ENCODE data around the gene CRYBB2.
"Not testable (repeated sequence)": the region's sequence is repeated elsewhere in the genome, so short reads cannot be mapped to it uniquely, and the experiment has no call there.

The CRYBB2 gene, protein sequence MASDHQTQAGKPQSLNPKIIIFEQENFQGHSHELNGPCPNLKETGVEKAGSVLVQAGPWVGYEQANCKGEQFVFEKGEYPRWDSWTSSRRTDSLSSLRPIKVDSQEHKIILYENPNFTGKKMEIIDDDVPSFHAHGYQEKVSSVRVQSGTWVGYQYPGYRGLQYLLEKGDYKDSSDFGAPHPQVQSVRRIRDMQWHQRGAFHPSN

DNA sequence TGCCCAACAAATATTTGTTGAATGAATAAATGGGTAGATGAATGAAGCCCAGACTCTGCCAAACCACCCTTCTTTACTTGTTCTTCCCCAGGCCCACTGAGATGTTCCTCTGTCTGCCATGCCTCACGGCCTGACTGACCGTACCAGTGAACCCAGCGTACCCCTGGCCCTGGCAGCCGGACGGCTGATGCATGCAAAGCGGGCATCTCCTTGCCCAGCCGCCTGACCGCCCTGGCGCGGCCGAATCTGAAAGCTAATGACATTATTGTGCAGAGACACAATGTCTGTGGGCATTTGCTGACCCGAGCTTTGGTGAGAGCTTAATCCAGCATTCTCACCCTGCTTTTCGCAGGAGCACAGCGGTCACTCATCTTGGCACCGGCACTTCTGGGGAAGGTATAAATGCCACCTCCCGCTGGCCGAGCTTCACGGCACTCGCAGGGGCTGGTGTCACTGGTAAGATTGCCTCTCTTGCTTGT, at the start of gene CRYBB2:
Gene CRYBB2, plus strand, starts transcription at position 429 of the 479 bp plus-strand sequence. CDS start 1,791 bp downstream, outside the sequence.
- DNase-seq: no peak

DNA sequence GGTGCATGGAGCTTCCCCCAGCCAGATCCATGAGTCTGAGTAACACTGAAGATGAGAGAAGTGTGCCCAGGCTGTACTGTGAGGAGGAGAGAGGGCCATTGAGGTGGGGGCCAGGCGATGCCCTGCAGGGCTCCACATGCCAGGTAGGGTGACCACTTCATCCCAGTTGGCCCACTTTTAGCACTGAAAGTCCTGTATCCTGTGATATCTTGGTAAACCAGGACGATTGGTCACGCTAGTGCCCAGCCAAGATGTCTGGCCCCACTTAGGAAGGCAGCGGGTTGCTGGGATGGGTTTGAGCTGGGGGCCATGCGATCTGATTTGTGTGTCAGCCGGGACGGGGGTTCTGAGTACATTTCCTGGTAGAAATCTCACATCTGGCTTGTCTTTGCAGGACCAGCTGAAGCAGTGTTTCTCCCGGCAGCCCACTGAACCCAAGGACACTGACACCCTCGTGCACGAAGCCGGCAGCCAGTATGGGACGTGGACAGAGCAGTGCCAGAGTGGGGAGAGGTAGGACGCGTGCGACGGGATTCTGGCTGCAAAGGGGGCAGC, 48.9 kb upstream of the CRYBB2 start:
- no peak for DNase-seq

DNA sequence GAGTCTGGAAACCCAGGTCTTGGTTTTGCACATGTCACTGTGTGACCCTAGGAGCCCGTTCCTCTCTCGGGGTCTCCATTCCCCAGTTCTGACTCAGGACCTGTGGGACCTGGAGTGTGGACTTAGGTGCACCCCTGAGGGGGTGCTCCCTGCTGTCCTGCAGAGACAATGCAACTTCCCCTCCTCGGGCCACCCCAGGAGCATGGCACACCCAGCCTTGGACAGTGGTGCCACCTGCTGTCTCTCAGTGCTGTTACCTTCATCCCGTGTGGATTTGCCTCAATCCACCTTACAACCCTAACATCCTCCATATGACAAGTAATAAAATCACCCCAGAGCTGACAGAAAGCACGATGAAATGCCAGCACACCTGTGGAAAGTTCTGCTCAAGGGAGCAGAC, 47.3 kb upstream of the CRYBB2 start:
- DNase-seq: no peak

DNA sequence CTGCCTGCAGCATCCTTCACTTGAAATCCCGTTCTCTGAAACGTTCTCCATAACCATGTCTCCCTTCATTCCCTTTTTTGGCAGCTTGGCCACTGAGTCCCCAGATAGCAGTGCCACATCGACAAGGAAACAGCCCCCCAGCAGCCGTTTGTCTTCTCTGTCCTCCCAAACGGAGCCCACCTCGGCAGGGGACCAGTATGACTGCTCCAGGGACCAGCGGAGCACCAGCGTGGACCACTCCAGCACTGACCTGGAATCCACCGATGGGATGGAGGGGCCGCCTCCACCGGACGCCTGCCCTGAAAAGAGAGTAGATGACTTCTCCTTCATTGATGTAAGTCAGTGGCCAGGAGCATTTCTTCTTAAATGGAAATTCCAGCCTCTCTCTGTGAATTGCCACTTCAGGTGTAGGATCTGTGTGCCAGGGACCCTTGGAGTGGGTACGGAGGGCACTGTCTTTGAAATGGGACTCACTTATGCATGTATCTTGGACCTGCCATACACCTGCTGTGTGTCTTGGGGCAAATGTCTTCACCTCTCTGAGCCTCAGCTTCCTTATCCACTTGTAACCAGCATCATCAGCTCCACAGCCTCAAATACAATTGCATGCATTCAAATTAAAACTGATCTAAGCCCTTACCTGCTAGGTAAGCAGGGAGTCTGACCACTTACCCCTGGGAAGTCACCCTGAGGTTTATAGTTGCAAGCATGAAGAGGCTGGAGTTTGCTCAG, 45.1 kb upstream of the CRYBB2 start:
- DNase-seq: no peak

DNA sequence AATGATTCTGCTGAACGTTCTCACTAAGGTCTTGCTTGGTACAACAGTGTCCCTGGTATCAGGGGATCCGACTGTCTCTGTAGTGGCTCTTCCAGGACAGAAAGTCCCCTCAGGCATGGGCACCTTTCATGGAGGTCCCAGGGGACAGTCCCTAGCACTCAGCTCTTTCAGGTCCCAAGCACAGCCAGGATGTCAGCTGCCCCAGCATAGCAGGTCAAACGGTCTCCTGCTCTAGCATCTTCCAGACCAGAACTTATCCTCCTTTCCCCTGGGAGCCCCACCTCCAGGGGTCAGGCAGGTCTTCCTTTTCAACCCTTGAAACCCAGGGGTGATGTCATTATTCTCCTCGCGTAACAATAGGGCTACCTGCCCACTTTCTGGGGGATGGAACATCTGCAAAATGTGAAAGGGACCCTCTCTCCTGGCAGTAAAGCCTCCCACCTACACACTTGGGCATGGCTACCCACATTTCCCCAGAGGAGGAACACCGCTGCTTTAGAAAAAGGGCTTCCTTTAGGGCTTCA, 44.5 kb upstream of the CRYBB2 start:
- DNase-seq: no peak

DNA sequence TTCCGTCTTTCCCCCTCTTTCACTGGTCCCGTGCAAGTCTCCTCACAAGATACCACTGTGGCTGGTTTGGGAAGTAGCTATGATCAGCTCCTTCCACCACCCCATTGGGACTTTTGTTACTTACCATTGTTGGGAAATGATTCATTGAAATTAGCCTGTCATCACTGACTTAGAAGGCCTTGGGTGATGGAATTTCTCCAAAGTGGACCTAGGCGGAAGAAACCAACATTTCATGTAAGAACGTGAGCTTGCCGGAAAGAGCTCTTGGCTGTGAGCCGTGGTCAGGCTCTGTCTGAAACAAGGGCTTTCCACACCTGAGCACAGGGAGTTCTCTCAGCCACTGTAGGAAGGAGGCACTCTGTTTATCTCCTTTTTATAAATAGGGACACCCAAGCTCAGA, 43.3 kb upstream of the CRYBB2 start:
- no peak for DNase-seq

DNA sequence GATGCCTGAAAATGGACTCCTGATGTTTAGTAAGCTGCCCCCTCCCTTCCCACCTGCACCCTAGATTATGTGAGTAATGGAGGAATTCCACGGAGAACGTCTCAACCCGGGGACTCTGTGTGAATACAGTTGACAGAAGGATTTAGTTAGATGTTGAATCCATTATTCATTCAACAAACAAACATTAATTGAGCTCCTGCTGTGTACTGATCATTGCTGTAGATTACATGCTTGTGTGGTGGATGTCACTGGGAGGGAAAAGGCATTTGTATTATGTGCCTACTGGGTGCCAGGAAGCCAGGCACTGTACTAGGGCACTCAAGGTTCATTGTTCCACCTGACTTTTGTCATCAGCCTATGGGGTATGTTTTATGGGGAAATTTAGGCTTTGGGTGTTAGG, 42.6 kb upstream of the CRYBB2 start:
- DNase-seq: no peak

DNA sequence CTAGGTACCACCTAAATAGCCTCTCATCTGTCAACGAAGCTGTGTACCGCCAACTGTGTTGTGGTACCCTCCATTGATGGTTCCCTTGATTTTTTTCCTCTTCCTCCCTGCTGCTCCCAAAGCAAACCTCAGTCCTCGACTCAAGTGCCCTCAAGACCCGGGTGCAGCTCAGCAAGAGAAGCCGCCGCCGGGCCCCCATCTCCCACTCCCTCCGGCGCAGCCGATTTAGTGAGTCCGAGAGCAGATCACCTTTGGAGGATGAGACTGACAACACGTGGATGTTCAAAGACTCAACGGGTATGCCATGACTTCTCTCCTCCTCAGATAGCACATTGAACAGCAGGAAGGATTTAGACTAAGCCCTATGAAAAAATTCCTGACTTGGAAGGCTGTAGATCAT, 42.2 kb upstream of the CRYBB2 start:
- DNase-seq: no peak

DNA sequence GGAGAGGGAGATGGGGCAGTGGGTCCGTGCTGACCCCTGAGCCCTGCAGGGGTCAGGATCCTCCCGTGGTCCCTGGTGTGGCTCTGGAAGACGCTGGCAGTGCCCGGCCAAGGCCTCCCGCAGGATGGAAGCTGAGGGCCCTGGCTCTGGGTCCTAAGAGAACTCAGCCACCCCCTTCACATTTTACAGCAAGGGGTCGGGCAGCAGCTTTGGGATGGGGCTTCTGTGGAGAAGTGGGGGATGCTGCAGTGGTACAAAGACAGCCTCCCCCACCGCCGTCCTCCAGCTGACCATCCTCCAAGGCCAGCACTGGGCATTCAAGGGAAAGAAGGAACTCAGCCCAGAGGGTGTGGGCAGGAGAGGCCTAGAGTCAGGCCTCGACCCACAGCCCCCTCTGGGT, 41.5 kb upstream of the CRYBB2 start:
- DNase-seq: no peak

DNA sequence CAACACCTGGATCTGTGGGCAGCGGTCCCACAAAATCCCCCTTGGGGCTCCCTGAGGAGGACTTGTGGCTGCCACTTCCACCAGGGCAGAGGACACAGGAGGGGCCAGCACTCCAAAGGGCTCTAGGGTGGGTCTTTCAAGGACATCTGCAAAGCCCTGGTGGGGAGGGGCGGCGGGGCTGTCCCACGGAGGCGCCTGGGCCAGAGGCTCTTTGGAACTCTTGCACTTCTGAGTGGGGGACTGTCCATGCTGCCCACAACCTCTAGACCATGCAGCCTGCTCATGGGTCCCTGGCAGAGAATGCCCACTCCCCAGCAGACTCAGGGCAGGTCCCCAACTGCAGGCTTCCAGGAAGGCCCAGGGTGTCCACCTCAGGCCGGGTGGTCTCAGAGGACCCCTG, 41.1 kb upstream of the CRYBB2 start:
- DNase-seq: not testable (repeated sequence)

DNA sequence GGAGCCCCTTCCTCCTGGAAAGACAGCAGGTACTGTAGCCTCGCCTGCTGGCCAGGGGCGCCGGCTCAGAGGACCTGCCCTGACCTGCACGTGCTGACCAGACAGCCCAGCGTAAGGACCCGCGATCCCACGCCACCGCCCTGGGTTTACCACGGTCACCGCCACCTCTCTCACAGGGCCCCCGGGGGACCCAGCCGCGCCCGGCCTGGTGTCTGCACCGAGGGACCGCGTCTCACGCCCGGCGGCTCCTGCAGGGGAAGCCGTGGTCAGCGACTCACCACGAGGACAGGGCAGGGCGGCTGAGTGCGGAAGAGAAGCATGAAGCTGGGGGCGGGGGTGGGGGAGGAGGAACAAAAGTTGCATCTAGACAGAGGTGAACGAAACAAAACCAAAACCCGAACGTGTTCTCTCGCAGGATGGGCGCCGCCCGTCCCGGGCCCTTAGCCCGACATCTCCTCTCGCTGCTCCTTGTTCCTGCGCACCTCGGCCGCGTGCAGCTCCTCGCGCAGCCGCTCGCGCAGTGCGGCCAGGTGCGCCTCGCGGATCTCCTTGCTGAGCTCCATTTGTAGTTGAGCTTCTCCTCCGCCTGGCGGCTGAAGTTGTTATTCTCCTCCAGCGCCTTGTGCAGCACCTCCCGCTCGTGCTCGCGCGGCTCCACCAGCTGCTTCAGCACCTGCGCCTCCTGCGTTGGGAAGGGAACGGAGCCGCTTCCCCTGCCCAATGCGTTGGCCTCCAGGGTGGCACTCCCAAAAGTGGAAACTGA, 40.4 kb upstream of the CRYBB2 start:
- not testable (repeated sequence) for DNase-seq

DNA sequence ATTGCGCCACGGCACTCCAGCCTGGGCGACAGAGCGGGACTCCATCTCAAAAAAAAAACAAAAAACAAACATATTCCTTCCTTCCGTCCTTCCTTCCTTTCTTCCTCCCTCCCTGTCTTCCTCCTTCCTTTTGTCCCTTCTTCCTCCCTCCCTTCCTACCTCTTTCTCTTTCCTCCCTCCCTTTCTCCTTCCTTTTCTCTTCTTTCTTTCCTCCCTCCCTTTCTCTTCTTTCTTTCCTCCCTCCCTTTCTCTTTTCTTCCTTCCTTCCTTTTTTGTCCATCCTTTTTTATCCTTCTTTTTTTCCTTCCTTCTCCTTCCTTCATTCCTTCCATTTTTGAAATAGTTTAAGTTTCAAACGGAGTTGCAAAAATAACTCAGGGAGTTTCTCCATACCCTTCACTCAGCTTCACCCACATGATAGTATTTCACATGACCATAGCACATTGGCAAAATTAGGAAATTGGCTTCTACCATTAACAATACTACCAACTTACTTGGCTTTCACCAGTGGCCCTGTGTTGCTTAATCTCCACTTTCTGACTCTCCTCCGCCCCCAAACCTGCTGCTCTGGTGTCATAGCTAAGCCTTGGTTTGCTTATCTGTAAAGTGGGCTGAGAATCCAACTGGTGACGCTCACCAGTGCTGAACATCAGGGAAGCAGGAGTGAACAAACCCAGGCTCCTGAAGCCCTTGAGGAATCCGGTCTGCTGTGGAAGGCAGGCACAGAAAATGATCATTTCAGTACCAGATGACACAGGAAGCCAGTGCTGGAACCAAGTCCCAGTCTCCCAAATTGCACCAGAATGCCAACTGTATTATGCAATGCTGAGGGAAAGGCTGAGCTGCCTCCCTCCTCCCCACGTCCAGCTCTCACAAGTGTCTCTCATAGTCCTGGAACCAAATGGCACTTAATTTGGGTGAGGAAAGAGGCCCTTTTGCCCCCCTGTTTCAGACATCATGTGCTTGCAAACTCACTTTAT, 37.0 kb upstream of the CRYBB2 start:
- no peak for DNase-seq

DNA sequence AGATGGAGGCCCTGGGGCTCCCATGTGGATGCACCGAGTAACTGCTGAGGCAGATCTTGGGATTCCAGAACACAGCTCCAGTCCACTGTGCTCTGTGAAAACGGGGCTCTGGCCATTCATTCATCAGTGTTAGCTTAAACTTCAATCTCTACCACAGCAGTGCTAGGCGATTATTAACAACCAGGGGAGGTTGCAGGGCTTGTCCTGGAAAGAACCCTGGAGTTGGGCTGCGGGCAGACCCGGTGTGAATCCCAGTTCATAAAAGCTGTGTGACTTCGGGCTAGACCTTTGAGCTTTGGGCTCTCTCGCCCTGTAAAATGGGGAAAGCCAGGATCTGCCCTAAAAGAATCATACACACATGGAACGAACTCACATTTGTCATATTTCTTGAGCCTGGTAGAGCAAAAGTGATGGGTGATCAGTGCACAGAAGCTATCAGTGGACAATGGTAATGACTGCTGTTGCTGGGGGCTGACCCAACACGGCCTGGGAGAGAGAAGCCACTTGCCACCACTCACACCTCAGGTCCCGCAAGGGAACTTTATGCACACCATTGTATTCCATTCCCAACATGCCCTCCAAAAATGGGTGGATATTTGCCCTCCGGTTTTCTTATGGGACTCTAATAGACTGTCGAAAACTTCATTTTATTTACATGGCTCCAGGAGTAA, 35.4 kb upstream of the CRYBB2 start:
- no peak for DNase-seq

DNA sequence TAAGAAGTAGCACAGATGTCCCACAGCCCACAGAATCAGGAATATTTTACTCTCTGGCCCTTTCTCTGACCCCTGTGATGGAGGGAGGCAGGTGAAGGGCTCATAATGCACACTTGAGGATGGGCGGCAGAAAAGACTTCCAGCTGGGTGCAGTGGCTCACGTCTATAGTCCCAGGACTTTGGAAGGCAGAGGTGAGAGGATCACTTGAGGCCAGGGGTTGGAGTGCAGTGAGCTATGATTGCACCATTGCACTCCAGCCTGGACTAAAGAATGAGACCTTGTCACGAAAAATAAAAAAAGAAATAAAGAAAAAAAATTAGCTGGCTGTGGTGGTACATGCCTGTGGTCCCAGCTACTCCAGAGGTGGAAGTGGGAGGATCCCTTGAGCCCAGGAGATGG, 33.3 kb upstream of the CRYBB2 start:
- DNase-seq: no peak

DNA sequence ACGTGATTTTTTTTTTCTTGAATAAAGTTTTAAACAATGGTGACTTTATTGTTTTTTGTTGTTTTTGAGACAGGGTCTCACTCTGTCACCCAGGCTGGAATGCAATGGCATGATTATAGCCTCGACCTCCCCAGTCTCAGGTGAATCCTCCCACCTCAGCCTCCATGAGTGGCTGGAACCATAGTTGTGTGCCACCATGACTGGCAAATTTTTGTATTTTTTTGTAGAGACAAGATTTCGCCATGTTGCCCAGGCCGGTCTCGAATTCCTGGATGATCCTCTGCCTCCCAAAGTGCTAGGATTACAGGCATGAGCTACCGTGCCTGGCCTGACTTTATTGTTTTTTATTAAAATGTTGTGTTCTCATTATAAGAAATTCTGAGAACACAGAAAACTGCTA, 32.0 kb upstream of the CRYBB2 start:
- DNase-seq: no peak

DNA sequence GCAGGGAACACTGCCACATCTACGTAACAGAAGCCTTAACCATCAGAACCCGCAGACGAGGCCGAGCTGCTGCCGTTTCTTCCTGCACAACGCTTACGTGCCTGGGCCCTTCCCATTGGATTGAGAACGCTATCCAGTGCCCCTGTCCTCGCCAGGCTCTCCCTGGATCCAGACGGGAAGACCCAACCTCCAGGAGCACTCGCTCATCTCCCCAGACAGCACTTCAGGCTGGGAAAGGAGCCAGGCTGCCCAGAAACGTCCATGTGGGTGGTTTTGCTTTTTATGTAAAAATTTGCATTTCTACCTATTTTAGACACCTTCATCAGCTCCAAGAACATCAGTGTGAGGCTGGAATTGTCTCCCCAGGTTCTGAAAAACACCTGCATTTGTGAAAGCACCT, 27.0 kb upstream of the CRYBB2 start:
- DNase-seq: no peak

DNA sequence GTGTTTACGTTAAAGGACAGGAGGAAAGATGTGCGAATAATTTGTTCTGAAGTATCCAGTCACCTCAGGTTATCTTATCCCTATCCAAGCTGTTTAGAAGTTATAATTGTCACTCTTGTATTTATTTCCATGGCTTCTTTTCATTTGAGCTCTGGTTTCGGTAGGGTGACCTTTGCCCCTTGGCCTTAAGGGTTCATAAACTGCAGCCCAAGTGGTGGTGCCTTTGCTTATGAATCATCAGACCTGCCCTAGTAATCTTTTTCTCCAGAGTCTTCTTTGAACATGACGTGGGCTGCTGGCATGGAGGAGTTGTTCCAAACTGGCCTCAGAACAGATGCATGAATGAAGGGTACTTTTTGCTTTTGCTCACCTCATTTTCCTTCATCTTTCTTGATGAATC, 26.3 kb upstream of the CRYBB2 start:
- DNase-seq: no peak

DNA sequence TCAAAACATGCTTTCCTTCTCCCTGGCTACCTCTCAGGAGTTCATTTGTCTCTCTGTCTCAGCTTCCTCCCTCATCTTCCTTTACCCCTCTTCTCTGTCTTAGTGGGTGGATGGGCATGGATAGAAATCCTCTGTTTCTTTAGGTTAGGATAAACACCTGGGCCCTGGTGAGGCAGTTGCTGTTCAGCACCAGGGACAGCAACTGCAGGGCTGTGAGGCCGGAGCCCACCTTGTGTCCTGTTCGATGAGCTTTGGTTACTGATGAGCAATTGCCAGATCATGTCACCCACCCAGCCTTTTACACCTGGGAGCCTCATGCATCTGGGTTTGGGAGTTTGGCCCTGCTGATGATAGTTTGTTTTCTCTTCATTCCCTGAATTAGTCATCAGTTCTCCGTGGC, 25.9 kb upstream of the CRYBB2 start:
- no peak for DNase-seq

DNA sequence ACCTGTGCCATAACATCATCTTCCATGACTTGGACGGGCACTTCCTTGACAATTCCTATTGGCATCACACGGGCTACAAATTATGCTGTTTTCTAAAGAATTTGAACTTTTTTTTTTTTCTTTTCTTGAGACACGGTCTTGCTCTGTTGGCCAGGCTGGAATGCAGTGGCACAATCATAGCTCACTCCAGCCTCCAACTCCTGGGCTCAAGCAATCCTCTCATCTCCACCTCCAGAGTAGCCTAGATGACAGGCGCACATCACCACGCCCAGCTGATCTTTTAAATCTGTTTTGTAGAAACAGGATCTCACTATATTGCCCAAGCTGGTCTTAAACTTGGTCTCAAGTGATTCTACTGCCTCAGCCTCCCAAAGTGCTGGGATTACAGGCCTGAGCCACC, 23.1 kb upstream of the CRYBB2 start:
- no peak for DNase-seq

DNA sequence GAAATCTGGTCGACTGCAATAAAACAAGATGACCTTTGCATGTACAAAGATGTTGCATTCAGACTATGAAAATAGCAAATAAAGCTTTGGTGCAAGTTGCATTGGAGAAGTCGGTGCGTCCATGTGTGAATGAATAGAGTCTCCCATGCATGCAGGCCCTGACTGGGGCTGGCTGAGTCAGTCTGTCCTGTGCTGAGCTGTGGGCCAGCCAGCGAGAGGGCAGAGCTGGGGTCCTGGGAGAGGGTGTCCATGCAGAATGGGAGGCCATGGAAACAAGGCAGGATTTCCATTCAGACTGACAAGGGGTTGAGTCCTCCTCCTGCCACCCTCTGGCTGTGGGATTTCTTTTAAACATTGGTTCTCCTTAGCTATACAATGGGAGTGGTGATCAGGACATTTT, 22.1 kb upstream of the CRYBB2 start:
- no peak for DNase-seq

DNA sequence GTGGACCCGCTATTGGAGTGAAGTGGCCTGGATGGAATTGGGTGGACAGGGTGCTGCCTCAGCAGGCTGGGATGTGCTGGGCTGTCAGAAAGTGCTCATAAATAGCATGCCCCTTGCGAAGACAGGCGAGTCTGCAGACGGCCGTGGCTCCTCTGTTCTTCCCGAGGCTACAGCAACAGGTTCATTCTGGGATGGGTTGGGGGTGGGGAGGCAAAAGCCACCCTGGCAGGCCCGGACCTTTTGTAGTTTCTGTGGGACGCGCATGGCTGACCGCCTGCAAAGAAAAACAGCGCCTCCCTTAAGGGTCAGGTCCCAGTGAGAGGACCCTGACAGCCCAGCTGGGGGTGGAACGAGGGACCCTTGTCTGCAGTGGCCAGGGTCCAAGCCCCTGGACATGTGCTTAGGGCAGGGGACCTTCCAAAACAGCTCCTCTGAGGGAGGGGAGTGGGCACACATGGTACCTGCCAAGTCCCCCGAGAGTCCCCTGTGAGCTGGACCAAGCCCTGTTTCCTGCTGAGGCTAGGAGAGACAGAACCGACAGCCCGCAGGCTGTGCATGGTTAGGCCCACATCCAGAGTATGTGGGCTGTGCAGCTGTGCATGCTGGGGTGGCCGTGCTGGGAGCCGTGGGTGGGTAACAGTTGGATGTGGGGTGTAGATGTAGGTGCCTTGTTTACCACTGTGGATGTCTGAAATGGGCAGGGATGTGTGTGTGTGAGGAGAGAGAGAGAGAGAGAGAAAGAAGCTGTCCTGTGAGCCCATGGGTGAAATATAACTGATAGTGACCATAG, 19.5 kb upstream of the CRYBB2 start, which contains the start of gene CRYBB3:
Gene CRYBB3, plus strand, starts transcription at position 128 of the 790 bp plus-strand sequence. CDS start 1,539 bp downstream, outside the sequence.
- DNase-seq: no peak

Measured in NCI-H748 treated with DMSO at 0.1 percent for 48 hours (cell line).